Keratinocyte (primary cell): ENCODE measurements around the gene SMCHD1. TPM values are rescaled to one million over a fixed set of nuclear protein-coding genes. Genes with fewer than 3 reads are reported as not detected.
A peak's percentile ranks its signal among the peaks of the same experiment; 100 is the strongest.

Source experiments
- DNase-seq: peaks from one replicate; pipeline ENCODE4 v3.0.0-alpha.2; 2011; ENCODE audit warnings: low read depth, missing footprints, low spot score
- FAIRE-seq: peaks from 2 replicates; lab custom pipeline; 2011; peaks lifted over from hg19 to GRCh38; lab: Jason Lieb, UNC
- H2AFZ ChIP-seq: 2 replicates; pipeline ENCODE4 v1.6.0; 2012; ENCODE audit warnings: low read length, control low read depth, inconsistent platforms; ENCODE audit not compliant: control insufficient read depth
- H3K27ac ChIP-seq: 2 replicates; pipeline ENCODE4 v1.5.1; 2011; ENCODE audit warnings: low read length; ENCODE audit not compliant: control insufficient read depth, insufficient read depth
- H3K27me3 ChIP-seq: 3 replicates; pipeline ENCODE4 v1.6.0; 2011; ENCODE audit warnings: low read length; ENCODE audit not compliant: control insufficient read depth, insufficient read depth; ENCODE audit errors: extremely low read depth
- H3K36me3 ChIP-seq, 2 experiments: 2 replicates in 1 of 2; 3 replicates in 1 of 2; pipeline ENCODE4 v1.5.1; 2011; ENCODE audit warnings: low read length in 2 of 2, mild to moderate bottlenecking in 1 of 2; ENCODE audit not compliant: control insufficient read depth in 2 of 2, insufficient read depth in 2 of 2; ENCODE audit errors: extremely low read depth in 1 of 2
- H3K4me1 ChIP-seq: 3 replicates; pipeline ENCODE4 v1.5.1; 2011; ENCODE audit warnings: low read length; ENCODE audit not compliant: control insufficient read depth, insufficient read depth; ENCODE audit errors: extremely low read depth
- H3K4me2 ChIP-seq: 3 replicates; pipeline ENCODE4 v1.6.0; 2011; ENCODE audit warnings: low read depth, low read length; ENCODE audit not compliant: control insufficient read depth, insufficient read depth; ENCODE audit errors: extremely low read depth
- H3K4me3 ChIP-seq, 3 experiments: fragments of 200-600 bp in 1 of 3; sonication (generic) in 1 of 3; 2 replicates in 2 of 3; 3 replicates in 1 of 3; pipeline ENCODE4 v1.5.1; 2011 to 2016; ENCODE audit warnings: low read length in 3 of 3, mild to moderate bottlenecking in 3 of 3, control low read depth in 2 of 3, inconsistent platforms in 1 of 3, low read depth in 1 of 3, mixed read lengths in 1 of 3, mixed run types in 1 of 3, moderate library complexity in 1 of 3; ENCODE audit not compliant: control insufficient read depth in 2 of 3, insufficient read depth in 2 of 3; ENCODE audit errors: extremely low read depth in 1 of 3
- H3K79me2 ChIP-seq: 2 replicates; pipeline ENCODE4 v1.6.0; 2012; ENCODE audit warnings: low read length; ENCODE audit not compliant: control insufficient read depth, insufficient read depth
- H3K9ac ChIP-seq: 3 replicates; pipeline ENCODE4 v1.6.0; 2011; ENCODE audit warnings: low read length; ENCODE audit not compliant: control insufficient read depth, insufficient read depth; ENCODE audit errors: extremely low read depth
- H3K9me1 ChIP-seq: 3 replicates; pipeline ENCODE4 v1.6.0; 2011; ENCODE audit warnings: low read length; ENCODE audit not compliant: control insufficient read depth, insufficient read depth; ENCODE audit errors: extremely low read depth
- H3K9me3 ChIP-seq: 2 replicates; pipeline ENCODE4 v1.5.1; 2012; ENCODE audit warnings: low read depth, low read length; ENCODE audit not compliant: control insufficient read depth
- H4K20me1 ChIP-seq: 3 replicates; pipeline ENCODE4 v1.6.0; 2011; ENCODE audit warnings: low read length; ENCODE audit not compliant: control insufficient read depth, insufficient read depth; ENCODE audit errors: extremely low read depth
- CTCF ChIP-seq, 3 experiments: IDR thresholded peaks in 1 of 3; conservative IDR thresholded peaks in 1 of 3; optimal IDR thresholded peaks in 1 of 3; 2 replicates in 2 of 3; 3 replicates in 1 of 3; pipeline versions ENCODE3 to v1.5.1; 2011; ENCODE audit warnings: low read length in 3 of 3, mild to moderate bottlenecking in 3 of 3, moderate library complexity in 2 of 3, control low read depth in 1 of 3, inconsistent platforms in 1 of 3; ENCODE audit not compliant: insufficient read depth in 2 of 3; ENCODE audit errors: extremely low read depth in 1 of 3
- EZH2 ChIP-seq: IDR thresholded peaks from one replicate; pipeline ENCODE4 v1.6.1; 2012; ENCODE audit warnings: inconsistent platforms, mild to moderate bottlenecking, low read length, moderate library complexity
- dilution Hi-C: fragments of 300-500 bp; cut with MboI; formaldehyde crosslinking; loops from one replicate; pipeline ENCODE4 v1.7.0; 2020; ENCODE audit warnings: low sequenced_read_pairs; ENCODE audit not compliant: extremely low pct_ligation_motif_present
- polyA plus RNA-seq, 5 experiments: library from polyadenylated mRNA; depleted of rRNA in 3 of 5; stranded (reverse) in 3 of 5; stranded (forward) in 1 of 5; unstranded in 1 of 5; fragments of >200 nt; gene quantifications; 1 replicate in 1 of 5; 2 replicates in 3 of 5; 3 replicates in 1 of 5; pipeline versions ENCODE4 v1.2.1 to v1.2.3, GENCODE V29; 2011 to 2012; ENCODE audit warnings: missing spikeins in 2 of 5, low read depth in 1 of 5, low replicate concordance in 1 of 5

SMCHD1 gene
- polyA plus RNA-seq, 1 donor (not counting 4 experiments of a cell fraction or from before 2014, with no cell fraction given) = 18.5 TPM

GRCh38 chr18:2653467-2653866, 2.1 kb upstream of the SMCHD1 start:
- no peak for FAIRE-seq
- Histone ChIP-seq H2AFZ (no peak overlapping the region), H3K9ac (no peak overlapping the region), H3K4me2 (no peak overlapping the region), H3K79me2 (peaks cover 27% of the 10 kb centered on the region), H3K4me3 (no peak overlapping the region), H3K9me3 (no peaks in the 10 kb centered on the region), H3K36me3 (no peaks in the 10 kb centered on the region), H3K27ac (no peak overlapping the region), H3K27me3 (no peaks in the 10 kb centered on the region), H4K20me1 (peaks cover 3% of the 10 kb centered on the region), H3K4me1 (peaks cover 13% of the 10 kb centered on the region), H3K9me1 (no peaks in the 10 kb centered on the region)
- no peak for TF ChIP-seq EZH2
- no peak for TF ChIP-seq CTCF (optimal IDR thresholded peaks at IDR 0.05 in 1 of 3, IDR thresholded peaks at IDR 0.05 in 1 of 3, conservative IDR thresholded peaks at IDR 0.05 in 1 of 3; ENCODE audit: extremely low read depth in 1 of 3, insufficient read depth in 2 of 3, low read length in 3 of 3)
- DNase-seq = no peak
- dilution Hi-C loops = no loop called here

GRCh38 chr18:2654169-2654927, 1.2 kb upstream of the SMCHD1 start:
- peak overlapping the region; percentile 92 for H3K9ac ChIP-seq
- H3K4me3 ChIP-seq = peak overlapping the region; percentile 76 to 93 (median 92)

More at GRCh38 chr18:2654169-2654927, 1.2 kb upstream of the SMCHD1 start:
- DNase-seq = no peak
- H3K4me2 ChIP-seq = peak overlapping the region; percentile 96
- peaks cover 35% of the 10 kb centered on the region for H3K79me2 ChIP-seq
- FAIRE-seq = no peak
- dilution Hi-C loops = no loop called here
- peaks cover 3% of the 10 kb centered on the region for H4K20me1 ChIP-seq
- TF ChIP-seq EZH2 (no peak), CTCF (optimal IDR thresholded peaks at IDR 0.05 in 1 of 3, IDR thresholded peaks at IDR 0.05 in 1 of 3, conservative IDR thresholded peaks at IDR 0.05 in 1 of 3; ENCODE audit: extremely low read depth in 1 of 3, insufficient read depth in 2 of 3, low read length in 3 of 3) (no peak)
- peak overlapping the region; percentile 89 for H2AFZ ChIP-seq
- peaks cover 16% of the 10 kb centered on the region for H3K4me1 ChIP-seq
- no peaks in the 10 kb centered on the region for H3K9me3 ChIP-seq
- no peaks in the 10 kb centered on the region for H3K36me3 ChIP-seq
- no peaks in the 10 kb centered on the region for H3K27me3 ChIP-seq
- no peaks in the 10 kb centered on the region for H3K9me1 ChIP-seq
- H3K27ac ChIP-seq = peak overlapping the region; percentile 83
